ENCODE data around the gene PPIP5K1. TPM values are rescaled to one million over a fixed set of nuclear protein-coding genes. Genes with fewer than 3 reads are reported as not detected.
"Not testable (repeated sequence)": the region's sequence is repeated elsewhere in the genome, so short reads cannot be mapped to it uniquely, and the experiment has no call there.

The PPIP5K1 gene
- total and polyA plus RNA-seq, 2 of the 4 experiments (the other 2 are of a cell fraction), result 12.7 to 14.2 TPM

DNA sequence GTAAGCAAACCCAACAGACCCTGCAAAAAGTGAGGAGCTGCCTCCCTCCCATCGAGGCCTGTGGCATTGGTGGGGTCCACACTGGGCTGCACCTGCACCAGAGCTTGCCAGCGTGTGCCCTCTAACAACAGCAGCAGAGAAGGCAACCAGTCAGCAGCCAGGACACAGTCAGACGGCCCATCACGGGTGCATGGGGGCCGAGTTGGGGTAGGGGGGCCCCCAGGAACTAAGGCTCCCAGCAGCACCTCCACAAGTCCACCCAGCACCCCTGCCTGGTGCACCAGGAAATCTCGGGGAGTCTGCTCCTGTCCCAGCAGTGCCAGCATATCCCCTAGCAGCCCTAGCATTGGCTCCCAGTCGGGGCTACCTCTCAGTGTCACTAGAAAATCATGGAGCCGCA is 27.7 kb upstream of the PPIP5K1 start:
- H3K14ac ChIP-seq (replicated peaks; ENCODE audit: low read depth, low read length); H3K4me1 ChIP-seq (ENCODE audit: control insufficient read depth, insufficient read depth, low read length); intact Hi-C loops (cut with micrococcal nuclease); H3K56ac ChIP-seq (ENCODE audit: extremely low read depth, insufficient read depth, low read length); H2AFZ ChIP-seq (replicated peaks; ENCODE audit: low read length, poor library complexity); H3K23ac ChIP-seq (ENCODE audit: low read depth, low read length); H2AK9ac ChIP-seq (replicated peaks; ENCODE audit: low read depth, low read length, poor library complexity); H3K9ac ChIP-seq (ENCODE audit: low read depth, low read length); H4K8ac ChIP-seq (ENCODE audit: low read depth in 2 of 2, low read length in 2 of 2); H4K20me1 ChIP-seq (ENCODE audit: insufficient read depth, low read length); H3K9me3 ChIP-seq (ENCODE audit: control insufficient read depth, insufficient read depth, low read length); DNase-seq; H3K4ac ChIP-seq (ENCODE audit: low read depth, low read length); H4K5ac ChIP-seq (ENCODE audit: low read depth, low read length); H3K27ac ChIP-seq (ENCODE audit: insufficient read depth, low read length); H3K4me2 ChIP-seq (ENCODE audit: low read depth, low read length); H3K18ac ChIP-seq (ENCODE audit: low read depth, low read length); H3K36me3 ChIP-seq (ENCODE audit: control insufficient read depth, insufficient read depth, low read length); ATAC-seq (ENCODE audit: low read depth); H4K91ac ChIP-seq (ENCODE audit: insufficient read depth, low read depth, low read length); H3K4me3 ChIP-seq (ENCODE audit: insufficient read depth, low read depth, low read length); H2BK5ac ChIP-seq (ENCODE audit: low read depth, low read length, poor library complexity, severe bottlenecking); H2BK20ac ChIP-seq (ENCODE audit: low read depth, low read length); H3K79me1 ChIP-seq (ENCODE audit: low read depth in 1 of 2, low read length in 2 of 2); in situ Hi-C loops (cut with MboI; ENCODE audit: low sequenced_read_pairs); H2AK5ac ChIP-seq (ENCODE audit: low read depth, low read length); H3K9me1 ChIP-seq (ENCODE audit: insufficient read depth, low read length); H2BK15ac ChIP-seq (ENCODE audit: low read depth, low read length); CTCF ChIA-PET; H3K27me3 ChIP-seq (ENCODE audit: control insufficient read depth, insufficient read depth, low read length); POLR2A ChIA-PET (ENCODE audit: unreplicated experiment); H2BK120ac ChIP-seq (ENCODE audit: low read depth, low read length); dilution Hi-C loops (cut with HindIII; ENCODE audit: low sequenced_read_pairs, unreplicated experiment); BruUV-seq (replicated peaks): not testable (repeated sequence)
- WGBS, 2 experiments (ENCODE audit: extremely low coverage in 2 of 2, insufficient read length in 1 of 2), result no CpG with 5 or more reads among the region's 8 CpGs

DNA sequence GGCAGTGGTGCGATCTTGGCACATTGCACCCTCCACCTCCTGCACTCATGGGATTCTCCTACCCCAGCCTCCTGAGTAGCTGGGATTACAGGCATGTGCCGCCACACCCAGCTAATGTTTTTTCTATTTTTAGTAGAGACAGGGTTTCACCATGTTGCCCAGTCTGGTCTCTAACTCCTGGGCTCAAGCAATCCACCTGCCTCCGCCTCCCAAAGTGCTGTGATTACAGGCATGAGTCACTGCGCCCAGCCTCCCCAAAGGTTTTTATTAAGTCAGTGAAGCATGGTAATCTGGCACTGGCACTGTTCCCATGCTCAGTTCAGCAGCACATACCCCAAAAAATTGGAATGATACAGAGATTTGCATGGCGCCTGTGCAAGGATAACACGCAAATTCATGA is 12.2 kb upstream of the PPIP5K1 start:
- H3K4me3 ChIP-seq (ENCODE audit: insufficient read depth, low read depth, low read length); H3K23ac ChIP-seq (ENCODE audit: low read depth, low read length); H3K9me3 ChIP-seq (ENCODE audit: control insufficient read depth, insufficient read depth, low read length); intact Hi-C loops (cut with micrococcal nuclease); BruUV-seq (replicated peaks); H2AK5ac ChIP-seq (ENCODE audit: low read depth, low read length); H3K9ac ChIP-seq (ENCODE audit: low read depth, low read length); H3K79me1 ChIP-seq (ENCODE audit: low read depth in 1 of 2, low read length in 2 of 2); H4K8ac ChIP-seq (ENCODE audit: low read depth in 2 of 2, low read length in 2 of 2); H2AK9ac ChIP-seq (replicated peaks; ENCODE audit: low read depth, low read length, poor library complexity); H3K27me3 ChIP-seq (ENCODE audit: control insufficient read depth, insufficient read depth, low read length); H4K91ac ChIP-seq (ENCODE audit: insufficient read depth, low read depth, low read length); H3K36me3 ChIP-seq (ENCODE audit: control insufficient read depth, insufficient read depth, low read length); H3K4me1 ChIP-seq (ENCODE audit: control insufficient read depth, insufficient read depth, low read length); H3K4ac ChIP-seq (ENCODE audit: low read depth, low read length); H3K18ac ChIP-seq (ENCODE audit: low read depth, low read length); H2BK15ac ChIP-seq (ENCODE audit: low read depth, low read length); H4K20me1 ChIP-seq (ENCODE audit: insufficient read depth, low read length); H4K5ac ChIP-seq (ENCODE audit: low read depth, low read length); DNase-seq; H3K4me2 ChIP-seq (ENCODE audit: low read depth, low read length); ATAC-seq (ENCODE audit: low read depth); H2BK20ac ChIP-seq (ENCODE audit: low read depth, low read length); dilution Hi-C loops (cut with HindIII; ENCODE audit: low sequenced_read_pairs, unreplicated experiment); H3K56ac ChIP-seq (ENCODE audit: extremely low read depth, insufficient read depth, low read length); H3K27ac ChIP-seq (ENCODE audit: insufficient read depth, low read length); H3K14ac ChIP-seq (replicated peaks; ENCODE audit: low read depth, low read length); in situ Hi-C loops (cut with MboI; ENCODE audit: low sequenced_read_pairs); H2BK5ac ChIP-seq (ENCODE audit: low read depth, low read length, poor library complexity, severe bottlenecking); POLR2A ChIA-PET (ENCODE audit: unreplicated experiment); CTCF ChIA-PET; H2BK120ac ChIP-seq (ENCODE audit: low read depth, low read length); H3K9me1 ChIP-seq (ENCODE audit: insufficient read depth, low read length); H2AFZ ChIP-seq (replicated peaks; ENCODE audit: low read length, poor library complexity): not testable (repeated sequence)
- 80% methylated on average over 1 of the region's 6 CpGs; no CpG with 5 or more reads in 1 of the 2 experiments for WGBS, 2 experiments (ENCODE audit: extremely low coverage in 2 of 2, insufficient read length in 1 of 2)
